ENCODE data around the gene CACNA1S. TPM values are rescaled to one million over a fixed set of nuclear protein-coding genes. Genes with fewer than 3 reads are reported as not detected.

CACNA1S gene
- total RNA-seq, 1 experiment from 2014 or later = not detected

DNA sequence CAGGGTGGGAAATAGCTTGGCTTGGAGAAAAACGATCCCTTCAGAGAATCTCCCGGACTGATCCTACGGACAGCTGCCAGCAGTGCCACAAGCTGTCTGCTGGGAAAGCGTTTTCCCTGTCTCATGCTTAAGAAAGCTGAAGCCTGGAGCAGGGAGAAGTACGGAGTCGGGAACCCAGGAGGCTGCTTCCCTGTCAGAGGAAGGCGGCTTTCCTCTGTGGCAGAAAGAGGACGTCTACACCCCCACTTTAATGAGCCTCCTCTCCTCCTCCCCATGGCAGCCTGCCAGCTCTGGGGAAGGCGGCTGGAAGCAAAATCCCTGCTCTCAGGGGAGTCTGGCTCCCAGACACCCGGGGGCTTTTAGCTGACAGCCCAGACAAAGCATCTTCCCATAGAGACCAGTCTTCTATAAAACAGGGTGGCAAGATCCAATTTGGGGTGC, 96.0 kb downstream of the CACNA1S start:
- TF ChIP-seq SIN3A (IDR thresholded peaks at IDR 0.05; ENCODE audit: borderline replicate concordance, insufficient read depth, low read depth, low read length) (no peak), POLR2AphosphoS5 (IDR thresholded peaks at IDR 0.05; ENCODE audit: low read depth, low read length) (no peak), TCF7L2 (IDR thresholded peaks at IDR 0.05; ENCODE audit: low read depth, low read length) (no peak)
- TF ChIP-seq, protein P1, sequence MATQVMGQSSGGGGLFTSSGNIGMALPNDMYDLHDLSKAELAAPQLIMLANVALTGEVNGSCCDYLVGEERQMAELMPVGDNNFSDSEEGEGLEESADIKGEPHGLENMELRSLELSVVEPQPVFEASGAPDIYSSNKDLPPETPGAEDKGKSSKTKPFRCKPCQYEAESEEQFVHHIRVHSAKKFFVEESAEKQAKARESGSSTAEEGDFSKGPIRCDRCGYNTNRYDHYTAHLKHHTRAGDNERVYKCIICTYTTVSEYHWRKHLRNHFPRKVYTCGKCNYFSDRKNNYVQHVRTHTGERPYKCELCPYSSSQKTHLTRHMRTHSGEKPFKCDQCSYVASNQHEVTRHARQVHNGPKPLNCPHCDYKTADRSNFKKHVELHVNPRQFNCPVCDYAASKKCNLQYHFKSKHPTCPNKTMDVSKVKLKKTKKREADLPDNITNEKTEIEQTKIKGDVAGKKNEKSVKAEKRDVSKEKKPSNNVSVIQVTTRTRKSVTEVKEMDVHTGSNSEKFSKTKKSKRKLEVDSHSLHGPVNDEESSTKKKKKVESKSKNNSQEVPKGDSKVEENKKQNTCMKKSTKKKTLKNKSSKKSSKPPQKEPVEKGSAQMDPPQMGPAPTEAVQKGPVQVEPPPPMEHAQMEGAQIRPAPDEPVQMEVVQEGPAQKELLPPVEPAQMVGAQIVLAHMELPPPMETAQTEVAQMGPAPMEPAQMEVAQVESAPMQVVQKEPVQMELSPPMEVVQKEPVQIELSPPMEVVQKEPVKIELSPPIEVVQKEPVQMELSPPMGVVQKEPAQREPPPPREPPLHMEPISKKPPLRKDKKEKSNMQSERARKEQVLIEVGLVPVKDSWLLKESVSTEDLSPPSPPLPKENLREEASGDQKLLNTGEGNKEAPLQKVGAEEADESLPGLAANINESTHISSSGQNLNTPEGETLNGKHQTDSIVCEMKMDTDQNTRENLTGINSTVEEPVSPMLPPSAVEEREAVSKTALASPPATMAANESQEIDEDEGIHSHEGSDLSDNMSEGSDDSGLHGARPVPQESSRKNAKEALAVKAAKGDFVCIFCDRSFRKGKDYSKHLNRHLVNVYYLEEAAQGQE (IDR thresholded peaks at IDR 0.05; ENCODE audit: insufficient read depth in 1 of 2, low read depth in 2 of 2, low read length in 1 of 2) = no peak
- TF ChIP-seq, protein P2, sequence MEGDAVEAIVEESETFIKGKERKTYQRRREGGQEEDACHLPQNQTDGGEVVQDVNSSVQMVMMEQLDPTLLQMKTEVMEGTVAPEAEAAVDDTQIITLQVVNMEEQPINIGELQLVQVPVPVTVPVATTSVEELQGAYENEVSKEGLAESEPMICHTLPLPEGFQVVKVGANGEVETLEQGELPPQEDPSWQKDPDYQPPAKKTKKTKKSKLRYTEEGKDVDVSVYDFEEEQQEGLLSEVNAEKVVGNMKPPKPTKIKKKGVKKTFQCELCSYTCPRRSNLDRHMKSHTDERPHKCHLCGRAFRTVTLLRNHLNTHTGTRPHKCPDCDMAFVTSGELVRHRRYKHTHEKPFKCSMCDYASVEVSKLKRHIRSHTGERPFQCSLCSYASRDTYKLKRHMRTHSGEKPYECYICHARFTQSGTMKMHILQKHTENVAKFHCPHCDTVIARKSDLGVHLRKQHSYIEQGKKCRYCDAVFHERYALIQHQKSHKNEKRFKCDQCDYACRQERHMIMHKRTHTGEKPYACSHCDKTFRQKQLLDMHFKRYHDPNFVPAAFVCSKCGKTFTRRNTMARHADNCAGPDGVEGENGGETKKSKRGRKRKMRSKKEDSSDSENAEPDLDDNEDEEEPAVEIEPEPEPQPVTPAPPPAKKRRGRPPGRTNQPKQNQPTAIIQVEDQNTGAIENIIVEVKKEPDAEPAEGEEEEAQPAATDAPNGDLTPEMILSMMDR (IDR thresholded peaks at IDR 0.05) = no peak
- Histone ChIP-seq H3K9me3 (ENCODE audit: control insufficient read depth, insufficient read depth, low read depth, low read length) (no peaks in the 10 kb centered on the region), H3K27me3 (ENCODE audit: control insufficient read depth, insufficient read depth, low read length) (peaks cover 3% of the 10 kb centered on the region; the same call in 1 of the 2 replicates), H3K36me3 (ENCODE audit: control insufficient read depth, insufficient read depth, low read length) (no peaks in the 10 kb centered on the region), H3K4me1 (ENCODE audit: control insufficient read depth, insufficient read depth, low read length) (no peaks in the 10 kb centered on the region), H3K4me3 (ENCODE audit: low read depth in 2 of 2, low read length in 2 of 2) (no peak overlapping the region), H3K27ac (ENCODE audit: low read length) (no peak overlapping the region)
- ChIA-PET POLR2A (interaction anchor here (0.6 kb wide), 1 partner anchor 401 kb away, joined by 13 read pairs; no protein-coding TSS in a partner anchor), CTCF (interaction anchor here (1.1 kb wide), 1 partner anchor 44 kb away, joined by 5 read pairs; no protein-coding TSS in a partner anchor)
- ATAC-seq (no peak), DNase-seq (ENCODE audit: low read depth, low spot score) (no peak)
- in situ Hi-C loops (cut with HindIII; ENCODE audit: low pct_unique_long_range_greater_than_20kb, low sequenced_read_pairs) (no loop called here), intact Hi-C loops (cut with micrococcal nuclease; ENCODE audit: unreplicated experiment) (no loop called here)
- no TSS peak for BruUV-seq (replicated peaks)

- TF ChIP-seq POLR2AphosphoS5 (IDR thresholded peaks at IDR 0.05; ENCODE audit: low read depth, low read length) (no peak), SIN3A (IDR thresholded peaks at IDR 0.05; ENCODE audit: borderline replicate concordance, insufficient read depth, low read depth, low read length) (no peak), TCF7L2 (IDR thresholded peaks at IDR 0.05; ENCODE audit: low read depth, low read length) (no peak)
- TF ChIP-seq, protein P1 (IDR thresholded peaks at IDR 0.05; ENCODE audit: insufficient read depth in 1 of 2, low read depth in 2 of 2, low read length in 1 of 2) = no peak
- TF ChIP-seq, protein P2 (IDR thresholded peaks at IDR 0.05) = no peak
- POLR2A ChIA-PET = no interaction called here
- DNase-seq (ENCODE audit: low read depth, low spot score) (no peak), ATAC-seq (no peak)
- Histone ChIP-seq H3K36me3 (ENCODE audit: control insufficient read depth, insufficient read depth, low read length) (no peaks in the 10 kb centered on the region), H3K4me3 (ENCODE audit: low read depth in 2 of 2, low read length in 2 of 2) (no peak overlapping the region), H3K27me3 (ENCODE audit: control insufficient read depth, insufficient read depth, low read length) (peaks cover 3% of the 10 kb centered on the region; the same call in 1 of the 2 replicates), H3K27ac (ENCODE audit: low read length) (no peak overlapping the region), H3K9me3 (ENCODE audit: control insufficient read depth, insufficient read depth, low read depth, low read length) (no peaks in the 10 kb centered on the region), H3K4me1 (ENCODE audit: control insufficient read depth, insufficient read depth, low read length) (no peaks in the 10 kb centered on the region)
- CTCF ChIA-PET = interaction anchor here (1.1 kb wide), 1 partner anchor 43 kb away, joined by 5 read pairs; no protein-coding TSS in a partner anchor
- intact Hi-C loops (cut with micrococcal nuclease; ENCODE audit: unreplicated experiment) = no loop called here
- BruUV-seq (replicated peaks) = no TSS peak
- in situ Hi-C loops (cut with HindIII; ENCODE audit: low pct_unique_long_range_greater_than_20kb, low sequenced_read_pairs) = no loop called here
Observed at GRCh38 chr1:201015551-201016091, 96.6 kb downstream of the CACNA1S start.

Measured in Panc1 (cell line).